MG63 (cell line): ENCODE data around the gene RETSAT. TPM values are rescaled to one million over a fixed set of nuclear protein-coding genes. Genes with fewer than 3 reads are reported as not detected.

Source experiments
- DNase-seq: peaks from one replicate; pipeline ENCODE4 v3.0.0-alpha.2; 2020
- H3K27me3 ChIP-seq: fragments of 250-450 bp; sonication (Bioruptor Pico); 2 replicates; pipeline ENCODE4 v1.5.1; 2020; ENCODE audit warnings: mild to moderate bottlenecking, moderate library complexity
- H3K36me3 ChIP-seq: fragments of 250-450 bp; sonication (Bioruptor Pico); 2 replicates; pipeline ENCODE4 v1.5.1; 2020; ENCODE audit warnings: mild to moderate bottlenecking, moderate library complexity
- H3K4me3 ChIP-seq: fragments of 250-450 bp; sonication (Bioruptor Pico); 2 replicates; pipeline ENCODE4 v1.5.1; 2020; ENCODE audit warnings: mild to moderate bottlenecking, moderate library complexity
- H3K9me3 ChIP-seq: fragments of 250-450 bp; sonication (Bioruptor Pico); 2 replicates; pipeline ENCODE4 v1.5.1; 2020; ENCODE audit warnings: mild to moderate bottlenecking, moderate library complexity
- total RNA-seq: library from RNA; depleted of rRNA; stranded (reverse); fragments of >200 nt; shearing (Covaris generic); gene quantifications from 2 replicates; pipeline ENCODE4 v1.2.3, GENCODE V29; 2014; ENCODE audit warnings: low replicate concordance; rRNA removed

The RETSAT gene
- total RNA-seq, 1 experiment from 2014 or later: 40.1 TPM

DNA sequence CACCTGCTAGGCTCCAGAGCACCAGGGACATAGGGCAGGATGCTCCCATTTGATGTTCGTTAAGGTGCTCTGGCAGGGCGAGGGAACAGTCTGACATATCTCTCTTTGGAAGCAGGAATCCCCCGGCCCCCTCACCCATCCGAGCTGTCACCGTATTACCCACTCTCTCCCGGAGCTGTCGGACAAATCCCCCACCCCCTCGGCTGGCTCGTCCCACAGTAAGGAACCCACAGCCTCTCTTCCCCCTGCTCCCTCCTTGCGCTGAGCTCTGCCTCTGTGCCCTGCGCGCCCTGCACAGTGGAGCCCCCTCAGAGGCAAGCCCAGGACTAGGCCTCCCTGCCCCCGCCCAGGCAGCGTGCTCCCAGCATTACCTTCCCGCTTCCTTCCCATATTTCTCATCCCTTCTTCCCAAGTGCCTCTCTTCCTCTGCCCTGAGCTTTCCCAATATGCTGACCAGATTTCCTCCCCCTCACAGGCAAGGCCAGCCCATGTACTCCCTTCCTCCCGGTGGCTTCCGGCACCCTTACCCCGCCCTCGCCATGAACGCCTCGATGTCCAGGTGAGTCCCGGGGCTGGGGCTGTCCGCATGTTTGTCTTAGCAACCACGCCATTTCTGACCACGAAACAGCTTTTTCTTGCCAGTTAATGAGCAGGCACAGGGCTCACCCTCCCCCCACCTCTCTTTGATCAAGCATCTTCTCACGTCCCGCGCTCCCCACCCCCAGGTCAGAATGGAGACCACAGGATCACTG, 50.4 kb downstream of the RETSAT start:
- Histone ChIP-seq H3K9me3 (no peaks in the 10 kb centered on the region), H3K4me3 (no peak overlapping the region), H3K27me3 (no peaks in the 10 kb centered on the region), H3K36me3 (no peaks in the 10 kb centered on the region; the same call in 1 of the 2 replicates)
- no peak for DNase-seq

DNA sequence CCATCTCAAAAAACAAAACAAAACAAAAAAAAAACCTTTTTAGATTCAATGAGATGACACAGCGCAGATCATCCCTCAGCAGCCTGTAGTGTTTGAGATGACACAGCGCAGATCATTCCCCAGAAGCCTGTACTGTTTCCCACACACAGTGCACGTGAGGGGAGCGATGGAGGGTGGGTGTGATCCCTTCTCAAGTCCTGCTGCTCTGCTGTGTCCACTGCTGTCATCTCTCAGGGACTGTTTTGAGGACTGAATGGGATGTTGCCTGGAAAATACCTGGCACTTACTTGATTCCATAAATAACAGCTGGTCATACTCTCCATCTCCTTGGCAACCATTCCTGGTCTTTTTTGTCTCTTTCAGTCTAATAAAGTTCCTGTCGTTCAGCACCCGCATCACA, 52.2 kb downstream of the RETSAT start:
- no peaks in the 10 kb centered on the region for H3K36me3 ChIP-seq
- H3K4me3 ChIP-seq: no peak overlapping the region
- no peaks in the 10 kb centered on the region for H3K27me3 ChIP-seq
- H3K9me3 ChIP-seq: no peaks in the 10 kb centered on the region
- no peak for DNase-seq

Other genes starting within 250 kb of the RETSAT start
- 0.46 TPM in 1 of 2 replicates, not detected in the other for gene TCF7L1, start 221.1 kb downstream of the RETSAT start, total RNA-seq
- gene TGOLN2, start 26.5 kb downstream of the RETSAT start, total RNA-seq: 32.5 and 36.5 TPM in 2 replicates
- gene ELMOD3, start 241 bp upstream of the RETSAT start, total RNA-seq: 3.9 and 25.3 TPM in 2 replicates
- gene CAPG, start 55.8 kb upstream of the RETSAT start, total RNA-seq: 283 and 538 TPM in 2 replicates
- gene SH2D6, start 64.2 kb upstream of the RETSAT start, total RNA-seq: 0.76 and 1.2 TPM in 2 replicates
- gene MAT2A, start 184.6 kb upstream of the RETSAT start, total RNA-seq: 116 and 137 TPM in 2 replicates
- 28.9 and 45.6 TPM in 2 replicates for gene GGCX, start 207.0 kb upstream of the RETSAT start, total RNA-seq
- gene VAMP8, start 223.1 kb upstream of the RETSAT start, total RNA-seq: not detected in 2 replicates
- 8.3 and 76.7 TPM in 2 replicates for gene VAMP5, start 229.9 kb upstream of the RETSAT start, total RNA-seq
- 167 and 209 TPM in 2 replicates for gene RNF181, start 241.2 kb upstream of the RETSAT start, total RNA-seq
- gene TMEM150A, start 248.2 kb upstream of the RETSAT start, total RNA-seq: 3.9 and 6.8 TPM in 2 replicates